Spleen (tissue), 7 donors: ENCODE measurements around the gene ANKRD11.
A peak's percentile ranks its signal among the peaks of the same experiment; 100 is the strongest.

Experiments
- POLR2A ChIP-seq, 3 donors: fragments of 450-650 bp; IDR thresholded peaks; one replicate each; pipeline ENCODE4 v1.5.1; 2017; ENCODE audit warnings: antibody characterized with exemption in 3 of 3, mild to moderate bottlenecking in 1 of 3
- POLR2AphosphoS5 ChIP-seq, 3 donors: sonication (generic); formaldehyde crosslinking; IDR thresholded peaks; one replicate each; pipeline ENCODE4 v1.5.1; 2017; ENCODE audit warnings: antibody characterized with exemption in 3 of 3
- TF ChIP-seq, protein P1 (sequence below), 11 experiments: fragments of 200-600 bp in 7 of 11; fragments of 450-650 bp in 4 of 11; sonication (generic) in 4 of 11; IDR thresholded peaks in 8 of 11; conservative IDR thresholded peaks in 3 of 11; 1 replicate in 7 of 11; 2 replicates in 4 of 11; pipeline versions ENCODE4 v1.4.0 to v1.8.0; 2016 to 2021; ENCODE audit warnings: antibody characterized with exemption in 11 of 11, inconsistent platforms in 4 of 11, mild to moderate bottlenecking in 1 of 11
- donor health status: DM: no; HTN: no; CAD: no; lungs with moderate emphysema.
- donor health status: DM: no; HTN: no; CAD: no.
- donor health status: DM: no; HTN: no; CAD: no.

DNA sequence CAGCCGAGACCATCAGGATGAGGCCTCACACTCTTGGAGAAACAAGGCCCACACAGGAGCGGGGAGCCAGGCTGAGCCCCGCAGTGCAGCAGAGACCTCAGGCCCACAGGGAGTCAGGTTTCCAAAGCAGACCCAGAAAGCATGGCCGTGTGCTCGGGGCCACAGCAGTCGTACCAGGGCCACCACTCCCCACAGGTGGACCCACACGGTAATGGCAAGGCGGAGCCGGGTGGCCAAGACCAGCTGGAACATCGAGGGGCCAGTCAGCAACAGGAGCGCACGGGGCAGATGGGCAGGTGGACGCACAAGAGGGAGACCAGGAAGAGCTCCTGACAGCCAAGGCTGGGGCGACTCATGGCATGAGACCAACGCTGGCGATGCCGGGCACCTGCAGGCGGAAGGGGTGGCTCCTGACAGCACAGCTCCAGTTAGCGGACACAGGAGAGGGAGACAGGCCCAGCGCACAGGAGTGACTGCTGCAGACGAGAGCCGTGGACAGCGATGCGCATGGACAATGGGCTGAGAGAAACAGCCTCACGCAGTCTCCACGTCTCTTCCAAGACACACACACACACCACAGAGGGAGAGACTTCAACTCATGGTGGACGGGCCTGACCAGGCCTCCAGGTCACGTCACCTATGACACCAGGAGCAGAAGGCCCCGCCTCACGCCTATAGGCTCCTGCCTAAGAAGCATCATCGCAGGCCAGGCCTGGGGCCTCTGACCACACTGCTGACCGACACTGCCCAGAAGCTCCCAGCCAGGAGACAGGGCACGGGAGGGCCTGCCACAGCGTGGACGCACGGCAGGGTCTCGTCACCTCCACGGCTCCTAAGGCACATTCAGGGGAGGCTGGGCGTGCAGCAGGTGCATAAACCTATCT, 214.3 kb downstream of the ANKRD11 start:
- TF ChIP-seq POLR2A (IDR thresholded peaks at IDR 0.05) (no peak), POLR2AphosphoS5 (IDR thresholded peaks at IDR 0.05) (peak in 1 of 3 donors; percentile 41)
- TF ChIP-seq, protein P1, sequence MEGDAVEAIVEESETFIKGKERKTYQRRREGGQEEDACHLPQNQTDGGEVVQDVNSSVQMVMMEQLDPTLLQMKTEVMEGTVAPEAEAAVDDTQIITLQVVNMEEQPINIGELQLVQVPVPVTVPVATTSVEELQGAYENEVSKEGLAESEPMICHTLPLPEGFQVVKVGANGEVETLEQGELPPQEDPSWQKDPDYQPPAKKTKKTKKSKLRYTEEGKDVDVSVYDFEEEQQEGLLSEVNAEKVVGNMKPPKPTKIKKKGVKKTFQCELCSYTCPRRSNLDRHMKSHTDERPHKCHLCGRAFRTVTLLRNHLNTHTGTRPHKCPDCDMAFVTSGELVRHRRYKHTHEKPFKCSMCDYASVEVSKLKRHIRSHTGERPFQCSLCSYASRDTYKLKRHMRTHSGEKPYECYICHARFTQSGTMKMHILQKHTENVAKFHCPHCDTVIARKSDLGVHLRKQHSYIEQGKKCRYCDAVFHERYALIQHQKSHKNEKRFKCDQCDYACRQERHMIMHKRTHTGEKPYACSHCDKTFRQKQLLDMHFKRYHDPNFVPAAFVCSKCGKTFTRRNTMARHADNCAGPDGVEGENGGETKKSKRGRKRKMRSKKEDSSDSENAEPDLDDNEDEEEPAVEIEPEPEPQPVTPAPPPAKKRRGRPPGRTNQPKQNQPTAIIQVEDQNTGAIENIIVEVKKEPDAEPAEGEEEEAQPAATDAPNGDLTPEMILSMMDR (IDR thresholded peaks at IDR 0.05 in 8 of 11, conservative IDR thresholded peaks at IDR 0.05 in 3 of 11): no peak
